Coronary artery (tissue), 2 donors: Measurements from ENCODE around the gene SLC38A4.

Experiments used
- DNase-seq: peaks from one replicate; pipeline ENCODE4 v3.0.0-alpha.2; 2017; ENCODE audit warnings: low spot score
- H3K27ac ChIP-seq, 2 donors: fragments of 200-600 bp; sonication (generic); one replicate each; pipeline ENCODE4 v1.5.1; 2016 to 2019
- H3K4me3 ChIP-seq: fragments of 200-600 bp; sonication (generic); 2 replicates; pipeline ENCODE4 v1.5.1; 2016; ENCODE audit warnings: mild to moderate bottlenecking, moderate library complexity
- TF ChIP-seq, protein P1 (sequence below): fragments of 200-600 bp; sonication (generic); IDR thresholded peaks from one replicate; pipeline ENCODE4 v1.5.1; 2019; ENCODE audit warnings: antibody characterized with exemption

Gene SLC38A4

GRCh38 chr12:46825591-46826414, at the start of gene SLC38A4:
SLC38A4 (minus strand) TSS chr12:46825997; CDS start chr12:46793071, 32,926 bp downstream.
- TF ChIP-seq, protein P1, sequence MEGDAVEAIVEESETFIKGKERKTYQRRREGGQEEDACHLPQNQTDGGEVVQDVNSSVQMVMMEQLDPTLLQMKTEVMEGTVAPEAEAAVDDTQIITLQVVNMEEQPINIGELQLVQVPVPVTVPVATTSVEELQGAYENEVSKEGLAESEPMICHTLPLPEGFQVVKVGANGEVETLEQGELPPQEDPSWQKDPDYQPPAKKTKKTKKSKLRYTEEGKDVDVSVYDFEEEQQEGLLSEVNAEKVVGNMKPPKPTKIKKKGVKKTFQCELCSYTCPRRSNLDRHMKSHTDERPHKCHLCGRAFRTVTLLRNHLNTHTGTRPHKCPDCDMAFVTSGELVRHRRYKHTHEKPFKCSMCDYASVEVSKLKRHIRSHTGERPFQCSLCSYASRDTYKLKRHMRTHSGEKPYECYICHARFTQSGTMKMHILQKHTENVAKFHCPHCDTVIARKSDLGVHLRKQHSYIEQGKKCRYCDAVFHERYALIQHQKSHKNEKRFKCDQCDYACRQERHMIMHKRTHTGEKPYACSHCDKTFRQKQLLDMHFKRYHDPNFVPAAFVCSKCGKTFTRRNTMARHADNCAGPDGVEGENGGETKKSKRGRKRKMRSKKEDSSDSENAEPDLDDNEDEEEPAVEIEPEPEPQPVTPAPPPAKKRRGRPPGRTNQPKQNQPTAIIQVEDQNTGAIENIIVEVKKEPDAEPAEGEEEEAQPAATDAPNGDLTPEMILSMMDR, result no peak
- no peak within 1 kb of the TSS for H3K27ac ChIP-seq

GRCh38 chr12:46875095-46875494, 49.3 kb upstream of the SLC38A4 start:
- no peak overlapping the region for H3K27ac ChIP-seq
- TF ChIP-seq, protein P1, result no peak
- no peak overlapping the region for H3K4me3 ChIP-seq
- DNase-seq, result no peak

More at GRCh38 chr12:46825591-46826414, at the start of gene SLC38A4:
- DNase-seq, result no peak
- peak within 1 kb of the TSS; percentile 41 for H3K4me3 ChIP-seq

GRCh38 chr12:46874642-46875041, 48.8 kb upstream of the SLC38A4 start:
- H3K4me3 ChIP-seq, result no peak overlapping the region
- no peak overlapping the region for H3K27ac ChIP-seq
- no peak for DNase-seq
- TF ChIP-seq, protein P1, result no peak

DNA sequence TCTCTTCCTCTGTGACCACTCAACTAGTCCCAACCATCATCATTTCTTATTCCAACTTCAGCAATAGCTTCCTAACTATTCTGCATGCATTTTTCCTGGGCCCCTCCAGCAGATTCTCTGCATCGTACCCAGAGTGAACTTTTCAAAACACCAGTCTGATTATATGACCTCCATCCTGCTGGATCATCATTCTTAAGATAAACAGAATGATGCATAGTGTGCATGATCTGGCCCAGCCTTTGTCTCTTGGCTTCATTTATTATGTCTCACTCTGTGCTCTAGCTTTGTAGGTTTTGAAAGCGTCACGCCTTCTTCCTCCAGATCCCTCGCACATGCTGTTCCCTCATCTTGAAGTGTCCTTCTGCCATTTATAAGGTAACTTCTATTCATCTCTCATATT, 46.3 kb upstream of the SLC38A4 start:
- no peak for DNase-seq
- TF ChIP-seq, protein P1, result no peak
- no peak overlapping the region for H3K27ac ChIP-seq
- no peak overlapping the region for H3K4me3 ChIP-seq

DNA sequence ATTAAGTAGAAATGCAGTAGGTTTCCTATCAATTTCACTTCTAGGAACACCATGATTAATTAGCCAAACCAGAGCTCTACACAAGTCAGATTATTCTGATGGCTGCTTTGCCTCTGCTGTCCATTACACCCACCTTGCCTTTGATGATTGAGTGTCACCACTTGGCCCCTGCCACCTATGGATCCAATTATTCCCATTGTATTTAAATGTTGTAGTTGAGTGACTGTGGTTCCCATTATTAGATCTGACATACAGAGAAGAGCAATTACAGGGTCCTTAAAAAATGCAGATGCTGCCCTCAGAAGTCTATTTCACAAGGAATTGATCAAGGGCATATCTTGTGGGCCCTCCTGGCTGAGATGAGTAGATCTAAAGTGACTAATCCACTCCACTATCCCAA, 39.5 kb upstream of the SLC38A4 start:
- TF ChIP-seq, protein P1, result no peak
- Histone ChIP-seq H3K27ac (no peak overlapping the region), H3K4me3 (no peak overlapping the region)
- DNase-seq, result no peak

DNA sequence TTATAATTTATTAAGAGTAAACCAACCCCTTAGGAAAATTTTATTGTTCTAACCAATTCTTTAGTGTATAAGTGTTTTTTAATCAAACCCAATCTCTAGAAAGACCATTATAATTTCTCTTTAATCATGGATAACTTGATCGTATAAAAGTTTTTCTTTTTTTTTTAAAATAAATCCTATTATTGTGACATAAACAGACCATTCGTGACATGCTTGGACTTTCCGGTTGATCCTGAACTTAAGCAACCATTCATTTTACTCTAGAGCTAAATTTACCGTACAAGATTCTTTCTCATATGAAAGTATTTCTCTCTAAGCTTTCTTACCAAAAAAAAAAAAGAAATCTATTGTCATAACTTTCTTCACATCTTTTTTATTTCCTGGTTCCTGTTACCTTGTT, 32.6 kb upstream of the SLC38A4 start:
- DNase-seq, result no peak
- Histone ChIP-seq H3K27ac (no peak overlapping the region), H3K4me3 (no peak overlapping the region)
- TF ChIP-seq, protein P1, result no peak

- no peak overlapping the region for H3K27ac ChIP-seq
- H3K4me3 ChIP-seq, result no peak overlapping the region
- TF ChIP-seq, protein P1, result no peak
- DNase-seq, result no peak
Observed at GRCh38 chr12:46857486-46857885, 31.7 kb upstream of the SLC38A4 start.
